ENCODE data around the gene EDC4.

Gene EDC4

GRCh38 chr16:67917140-67917851 lies 44.4 kb downstream of the EDC4 start:
- TF ChIP-seq CTCF (IDR thresholded peaks at IDR 0.05; ENCODE audit: borderline replicate concordance, insufficient read depth, low read depth, low read length) = no peak
- no peak overlapping the region for H3K4me3 ChIP-seq (ENCODE audit: low read depth, low read length)

GRCh38 chr16:67917852-67918236 lies 45.0 kb downstream of the EDC4 start:
- no peak overlapping the region for H3K4me3 ChIP-seq (ENCODE audit: low read depth, low read length)

GRCh38 chr16:67919622-67920221 lies 46.9 kb downstream of the EDC4 start:
- 0 out of 2 replicates have a peak, but pooled peaks have one; percentile 9 for TF ChIP-seq CTCF (IDR thresholded peaks at IDR 0.05; ENCODE audit: borderline replicate concordance, insufficient read depth, low read depth, low read length)
- H3K4me3 ChIP-seq (ENCODE audit: low read depth, low read length) = no peak overlapping the region

More at GRCh38 chr16:67917852-67918236, 45.0 kb downstream of the EDC4 start:
- TF ChIP-seq CTCF (IDR thresholded peaks at IDR 0.05; ENCODE audit: borderline replicate concordance, insufficient read depth, low read depth, low read length) = no peak

GRCh38 chr16:67922221-67922620 lies 49.4 kb downstream of the EDC4 start:
- H3K4me3 ChIP-seq (ENCODE audit: low read depth, low read length) = no peak overlapping the region

GRCh38 chr16:67922740-67923139 lies 49.9 kb downstream of the EDC4 start:
- H3K4me3 ChIP-seq (ENCODE audit: low read depth, low read length) = no peak overlapping the region

More at GRCh38 chr16:67922221-67922620, 49.4 kb downstream of the EDC4 start:
- no peak for TF ChIP-seq CTCF (IDR thresholded peaks at IDR 0.05; ENCODE audit: borderline replicate concordance, insufficient read depth, low read depth, low read length)

GRCh38 chr16:67923414-67924116 lies 50.7 kb downstream of the EDC4 start:
- no peak overlapping the region for H3K4me3 ChIP-seq (ENCODE audit: low read depth, low read length)
- no peak for TF ChIP-seq CTCF (IDR thresholded peaks at IDR 0.05; ENCODE audit: borderline replicate concordance, insufficient read depth, low read depth, low read length)

More at GRCh38 chr16:67922740-67923139, 49.9 kb downstream of the EDC4 start:
- no peak for TF ChIP-seq CTCF (IDR thresholded peaks at IDR 0.05; ENCODE audit: borderline replicate concordance, insufficient read depth, low read depth, low read length)

All from GM12875 (cell line).